HCT116 (cell line): ENCODE data around the gene MCM9.

Experiments
- EZH2 ChIP-seq: fragments of 200-600 bp; sonication (generic); IDR thresholded peaks from 2 replicates; pipeline ENCODE4 v1.6.1; 2017; ENCODE audit warnings: antibody characterized with exemption, mixed run types
- EZH2phosphoT487 ChIP-seq: fragments of 200-600 bp; IDR thresholded peaks from 2 replicates; pipeline ENCODE4 v1.6.1; 2018; ENCODE audit warnings: antibody characterized with exemption, borderline replicate concordance
- FOSL1 ChIP-seq: IDR thresholded peaks from 2 replicates; pipeline ENCODE4 v1.6.1; 2012; ENCODE audit warnings: low read depth
- POLR2A ChIP-seq: IDR thresholded peaks from 2 replicates; pipeline ENCODE4 v1.7.0; 2011; ENCODE audit warnings: borderline replicate concordance; ENCODE audit not compliant: insufficient read depth, insufficient read length; ENCODE audit errors: extremely low read depth
- POLR2AphosphoS5 ChIP-seq: IDR thresholded peaks from 2 replicates; pipeline ENCODE4 v1.6.1; 2011; ENCODE audit warnings: mild to moderate bottlenecking, low read depth, low read length, moderate library complexity
- RAD21 ChIP-seq: IDR thresholded peaks from 2 replicates; pipeline ENCODE4 v1.6.1; 2012; ENCODE audit warnings: low read depth, mild to moderate bottlenecking
- SP1 ChIP-seq: IDR thresholded peaks from 2 replicates; pipeline ENCODE4 v1.6.1; 2012; ENCODE audit warnings: low read depth
- TCF7L2 ChIP-seq: IDR thresholded peaks from 2 replicates; pipeline ENCODE4 v1.7.0; 2011; ENCODE audit warnings: borderline replicate concordance, inconsistent platforms; ENCODE audit not compliant: insufficient read depth, insufficient read length; ENCODE audit errors: extremely low read depth
- YY1 ChIP-seq: IDR thresholded peaks from 2 replicates; pipeline ENCODE4 v1.6.1; 2011; ENCODE audit warnings: low read length, low read depth, moderate library complexity, mild to moderate bottlenecking; ENCODE audit not compliant: insufficient replicate concordance; ENCODE audit errors: extremely low read depth
- TF ChIP-seq, protein P1 (sequence below), 3 experiments: fragments of 200-600 bp in 1 of 3; sonication (generic) in 1 of 3; IDR thresholded peaks in 2 of 3; conservative IDR thresholded peaks in 1 of 3; 2 replicates each; pipeline ENCODE4 v1.5.1; 2012 to 2017; ENCODE audit warnings: low read depth in 2 of 3, low read length in 2 of 3, antibody characterized with exemption in 1 of 3, borderline replicate concordance in 1 of 3, control low read depth in 1 of 3, mild to moderate bottlenecking in 1 of 3, mixed read lengths in 1 of 3, mixed run types in 1 of 3, moderate library complexity in 1 of 3; ENCODE audit not compliant: insufficient read depth in 1 of 3

DNA sequence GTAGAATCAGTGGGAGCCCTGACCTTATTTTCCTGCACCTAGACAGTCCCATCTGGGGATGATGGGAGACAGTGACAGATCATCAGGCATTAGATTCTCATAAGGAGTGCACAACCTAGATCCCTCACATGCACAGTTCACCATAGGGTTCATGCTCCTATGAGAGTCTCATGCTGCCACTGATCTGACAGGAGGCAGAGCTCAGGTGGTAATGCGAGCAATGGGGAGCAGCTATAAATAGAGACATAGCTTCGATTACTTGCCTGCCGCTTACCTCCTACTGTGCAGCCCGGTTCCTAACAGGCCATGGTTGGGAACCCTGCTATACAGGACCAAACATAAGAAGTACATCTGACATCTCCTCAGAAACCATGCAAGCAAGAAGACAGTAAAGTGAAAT lies 72.5 kb downstream of the MCM9 start:
- TF ChIP-seq EZH2phosphoT487 (no peak), EZH2 (no peak), SP1 (no peak), POLR2AphosphoS5 (no peak), TCF7L2 (no peak), RAD21 (no peak), YY1 (no peak), FOSL1 (no peak), POLR2A (no peak)
- TF ChIP-seq, protein P1, sequence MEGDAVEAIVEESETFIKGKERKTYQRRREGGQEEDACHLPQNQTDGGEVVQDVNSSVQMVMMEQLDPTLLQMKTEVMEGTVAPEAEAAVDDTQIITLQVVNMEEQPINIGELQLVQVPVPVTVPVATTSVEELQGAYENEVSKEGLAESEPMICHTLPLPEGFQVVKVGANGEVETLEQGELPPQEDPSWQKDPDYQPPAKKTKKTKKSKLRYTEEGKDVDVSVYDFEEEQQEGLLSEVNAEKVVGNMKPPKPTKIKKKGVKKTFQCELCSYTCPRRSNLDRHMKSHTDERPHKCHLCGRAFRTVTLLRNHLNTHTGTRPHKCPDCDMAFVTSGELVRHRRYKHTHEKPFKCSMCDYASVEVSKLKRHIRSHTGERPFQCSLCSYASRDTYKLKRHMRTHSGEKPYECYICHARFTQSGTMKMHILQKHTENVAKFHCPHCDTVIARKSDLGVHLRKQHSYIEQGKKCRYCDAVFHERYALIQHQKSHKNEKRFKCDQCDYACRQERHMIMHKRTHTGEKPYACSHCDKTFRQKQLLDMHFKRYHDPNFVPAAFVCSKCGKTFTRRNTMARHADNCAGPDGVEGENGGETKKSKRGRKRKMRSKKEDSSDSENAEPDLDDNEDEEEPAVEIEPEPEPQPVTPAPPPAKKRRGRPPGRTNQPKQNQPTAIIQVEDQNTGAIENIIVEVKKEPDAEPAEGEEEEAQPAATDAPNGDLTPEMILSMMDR (IDR thresholded peaks at IDR 0.05 in 2 of 3, conservative IDR thresholded peaks at IDR 0.05 in 1 of 3; ENCODE audit: borderline replicate concordance in 1 of 3, insufficient read depth in 1 of 3, low read depth in 2 of 3, low read length in 2 of 3), result no peak
